H7 (cell line): Measurements from ENCODE around the gene CHST11. TPM values are rescaled to one million over a fixed set of nuclear protein-coding genes. Genes with fewer than 3 reads are reported as not detected.

Source experiments
- DNase-seq: peaks from one replicate; pipeline ENCODE4 v3.0.0; 2012
- H3K27me3 ChIP-seq: 2 replicates; pipeline ENCODE4 v1.6.0; 2011; ENCODE audit warnings: mild to moderate bottlenecking, low read length; ENCODE audit not compliant: control insufficient read depth, insufficient read depth
- H3K36me3 ChIP-seq: replicated peaks from 2 replicates; pipeline ENCODE4 v1.5.1; 2011; ENCODE audit warnings: low read length; ENCODE audit not compliant: control insufficient read depth, insufficient read depth
- H3K4me3 ChIP-seq: 2 replicates; pipeline ENCODE4 v1.5.1; 2011; ENCODE audit warnings: low read depth, mild to moderate bottlenecking, control low read depth, low read length, moderate library complexity; ENCODE audit not compliant: insufficient read depth
- total RNA-seq: library from RNA; depleted of rRNA; stranded (reverse); fragments of >200 nt; shearing (Covaris generic); gene quantifications from 2 replicates; pipeline ENCODE4 v1.2.3, GENCODE V29; 2014

Gene CHST11
- total RNA-seq, 1 experiment from 2014 or later = 14.5 TPM

DNA sequence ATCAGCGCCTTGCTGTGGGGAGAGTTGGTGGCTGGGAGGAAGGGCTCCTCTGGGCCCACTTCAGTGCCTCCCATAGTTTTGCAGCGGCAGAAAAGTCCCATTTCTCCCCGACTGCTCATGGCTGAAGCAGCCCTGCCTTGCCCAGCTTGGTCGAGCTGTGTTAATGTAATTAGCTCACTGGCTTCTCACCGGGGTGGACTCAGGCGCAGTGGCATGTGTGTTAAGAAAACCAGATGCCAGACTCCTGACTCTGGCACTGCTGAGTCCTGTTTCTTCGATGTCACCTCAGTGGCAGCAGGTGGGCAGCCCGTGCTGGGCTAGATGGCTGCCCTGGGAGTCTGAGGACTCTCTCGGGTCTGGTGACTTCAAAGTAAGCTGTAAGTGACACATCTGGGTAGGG lies 47.4 kb downstream of the CHST11 start:
- H3K36me3 ChIP-seq = no peaks in the 10 kb centered on the region
- no peaks in the 10 kb centered on the region for H3K27me3 ChIP-seq
- DNase-seq = no peak

GRCh38 chr12:104505095-104505818 lies 48.5 kb downstream of the CHST11 start:
- no peak overlapping the region for H3K4me3 ChIP-seq
- H3K36me3 ChIP-seq = no peaks in the 10 kb centered on the region
- DNase-seq = no peak
- no peaks in the 10 kb centered on the region for H3K27me3 ChIP-seq

More for the DNA sequence above, 47.4 kb downstream of the CHST11 start:
- H3K4me3 ChIP-seq = no peak overlapping the region

GRCh38 chr12:104506676-104507401 lies 50.1 kb downstream of the CHST11 start:
- no peaks in the 10 kb centered on the region for H3K27me3 ChIP-seq
- H3K4me3 ChIP-seq = no peak overlapping the region
- H3K36me3 ChIP-seq = no peaks in the 10 kb centered on the region
- peak; percentile 53 for DNase-seq

DNA sequence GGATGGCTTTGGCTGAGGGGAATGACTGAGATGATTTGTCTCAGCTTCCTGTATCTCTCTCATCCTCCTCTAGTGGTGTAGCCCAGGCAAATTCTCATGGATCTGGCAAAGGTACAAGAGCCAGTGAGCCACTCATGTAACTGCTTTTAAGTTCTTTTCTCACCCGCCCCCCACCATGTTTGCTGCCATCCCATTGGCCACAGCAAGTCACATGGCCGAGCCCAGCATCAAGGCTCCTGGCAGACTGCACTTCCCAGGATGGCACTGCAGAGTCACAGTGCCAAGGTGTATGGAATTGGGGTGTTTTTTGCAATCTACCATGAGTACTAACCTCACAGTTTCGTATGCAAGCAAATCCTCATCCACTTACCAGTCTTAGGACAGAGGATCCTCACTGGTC lies 50.9 kb downstream of the CHST11 start:
- H3K27me3 ChIP-seq = no peaks in the 10 kb centered on the region
- peak; percentile 58 for DNase-seq
- no peak overlapping the region for H3K4me3 ChIP-seq
- H3K36me3 ChIP-seq = no peaks in the 10 kb centered on the region

- DNase-seq = no peak
- Histone ChIP-seq H3K4me3 (no peak overlapping the region), H3K36me3 (no peaks in the 10 kb centered on the region), H3K27me3 (no peaks in the 10 kb centered on the region)
Measured at GRCh38 chr12:104508752-104509446, 52.2 kb downstream of the CHST11 start.

DNA sequence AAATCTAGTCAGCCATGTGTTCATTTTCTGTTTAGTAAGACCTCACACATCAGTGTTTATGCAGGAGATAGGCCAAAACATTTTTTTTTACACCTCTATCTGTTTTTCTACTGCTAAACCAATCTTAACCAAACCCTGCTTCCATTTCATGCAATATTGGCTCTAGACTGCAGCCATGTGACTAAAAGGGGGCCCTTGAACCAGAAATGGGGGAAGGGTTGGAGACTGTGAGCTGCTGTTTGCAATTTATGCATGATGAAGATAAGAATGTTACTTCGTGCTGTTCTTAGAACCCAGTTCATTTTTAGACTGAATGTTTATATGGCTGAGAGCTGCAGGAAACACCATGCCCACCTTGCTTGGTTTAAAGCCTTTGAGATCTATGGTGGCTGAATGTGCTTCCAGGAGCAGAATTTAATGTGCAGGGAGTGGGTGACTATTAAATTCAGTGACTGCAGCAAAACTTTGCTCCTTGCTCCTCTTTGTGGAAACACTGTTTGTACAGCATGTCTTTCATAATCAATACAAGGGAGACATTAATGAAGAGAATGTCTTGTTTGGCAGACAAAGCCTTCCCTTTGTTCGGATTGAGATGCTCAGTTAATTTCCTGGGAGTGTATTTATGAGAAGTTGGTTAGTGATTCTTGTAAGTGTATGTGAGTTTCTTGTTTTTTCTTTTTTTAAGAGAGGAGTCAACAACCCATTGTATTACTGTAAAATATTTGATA lies 53.6 kb downstream of the CHST11 start:
- no peak for DNase-seq
- Histone ChIP-seq H3K36me3 (no peaks in the 10 kb centered on the region), H3K4me3 (no peak overlapping the region), H3K27me3 (no peaks in the 10 kb centered on the region)

DNA sequence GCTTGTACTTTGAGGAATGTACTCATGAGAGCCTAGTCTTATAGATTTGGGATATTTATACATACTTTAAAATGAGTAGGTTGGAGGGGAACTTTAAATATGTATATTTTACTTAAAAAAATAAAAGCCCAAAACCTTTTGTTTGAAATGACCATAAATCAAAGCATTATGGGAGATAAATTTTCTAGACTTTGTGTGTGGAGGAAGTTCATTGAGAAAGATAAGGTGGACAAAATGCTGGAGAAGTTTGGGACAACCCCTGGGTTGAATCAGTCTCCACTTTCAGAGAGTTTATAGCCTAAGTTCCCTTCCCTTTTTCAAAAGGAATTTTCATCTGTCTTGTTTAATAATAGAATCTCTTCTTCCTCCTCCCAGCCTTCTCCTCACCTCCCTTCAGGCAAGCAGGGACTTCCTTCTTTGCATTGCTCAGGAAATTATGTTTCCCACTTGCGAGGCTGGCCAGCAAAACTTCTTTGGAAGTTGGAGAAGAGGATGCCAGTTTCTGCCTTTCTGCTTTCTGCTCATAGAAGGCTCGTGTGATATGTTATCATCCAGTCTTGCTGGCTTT lies 54.2 kb downstream of the CHST11 start:
- Histone ChIP-seq H3K4me3 (no peak overlapping the region), H3K36me3 (no peaks in the 10 kb centered on the region), H3K27me3 (no peaks in the 10 kb centered on the region)
- DNase-seq = no peak

DNA sequence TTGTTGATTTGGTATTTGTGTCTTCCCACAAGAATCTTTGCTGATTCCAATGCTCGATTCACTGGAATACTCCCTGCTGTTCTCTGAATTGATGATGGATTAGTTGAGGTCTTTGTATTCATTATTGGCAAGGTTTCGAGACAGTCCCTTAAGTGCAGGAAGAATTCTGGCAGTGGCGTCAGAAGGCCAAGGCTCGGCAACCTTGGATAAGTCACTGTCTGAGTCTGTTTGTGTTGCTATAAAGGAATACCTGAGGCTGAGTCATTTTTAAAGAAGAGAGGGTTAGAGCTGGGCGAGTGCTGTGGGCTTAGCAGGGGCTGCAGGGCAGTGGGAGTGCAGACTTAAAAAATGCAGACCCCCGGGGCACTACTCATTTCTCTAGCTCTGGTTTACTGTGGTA lies 56.9 kb downstream of the CHST11 start:
- no peaks in the 10 kb centered on the region for H3K36me3 ChIP-seq
- H3K27me3 ChIP-seq = no peaks in the 10 kb centered on the region
- no peak for DNase-seq
- H3K4me3 ChIP-seq = no peak overlapping the region

DNA sequence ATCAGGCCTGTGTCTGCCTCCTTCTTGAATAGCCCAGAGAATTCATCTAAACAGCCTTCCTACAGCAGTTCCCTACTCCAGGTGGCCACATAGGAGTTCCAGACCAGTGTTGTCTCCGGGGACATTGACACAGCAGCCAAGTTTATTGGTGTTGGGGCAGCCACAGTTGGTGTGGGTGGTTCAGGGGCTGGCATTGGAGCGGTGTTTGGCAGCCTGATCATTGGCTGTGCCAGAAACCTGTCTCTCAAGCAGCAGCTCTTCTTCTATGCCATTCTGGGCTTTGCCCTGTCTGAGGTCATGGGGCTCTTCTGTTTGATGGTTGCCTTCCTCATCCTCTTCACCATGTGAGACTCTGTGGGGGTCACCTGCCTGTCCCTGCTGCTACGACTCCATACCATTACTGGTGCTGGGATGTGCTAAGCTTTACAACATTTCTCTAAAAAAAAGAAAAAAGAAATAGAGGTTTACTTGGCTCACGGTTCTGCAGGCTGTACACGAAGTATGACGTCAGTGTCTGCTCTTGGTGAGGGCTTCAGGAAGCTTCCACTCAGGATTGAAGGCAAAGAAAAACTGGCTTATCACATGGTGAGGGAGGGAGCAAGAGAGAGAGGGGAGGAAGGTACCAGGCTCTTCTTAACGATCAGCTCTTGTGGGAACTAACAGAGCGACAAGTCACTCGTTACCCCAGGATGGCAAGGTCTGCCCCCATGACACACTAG lies 57.5 kb downstream of the CHST11 start:
- H3K27me3 ChIP-seq = no peaks in the 10 kb centered on the region
- no peaks in the 10 kb centered on the region for H3K36me3 ChIP-seq
- no peak for DNase-seq
- no peak overlapping the region for H3K4me3 ChIP-seq

DNA sequence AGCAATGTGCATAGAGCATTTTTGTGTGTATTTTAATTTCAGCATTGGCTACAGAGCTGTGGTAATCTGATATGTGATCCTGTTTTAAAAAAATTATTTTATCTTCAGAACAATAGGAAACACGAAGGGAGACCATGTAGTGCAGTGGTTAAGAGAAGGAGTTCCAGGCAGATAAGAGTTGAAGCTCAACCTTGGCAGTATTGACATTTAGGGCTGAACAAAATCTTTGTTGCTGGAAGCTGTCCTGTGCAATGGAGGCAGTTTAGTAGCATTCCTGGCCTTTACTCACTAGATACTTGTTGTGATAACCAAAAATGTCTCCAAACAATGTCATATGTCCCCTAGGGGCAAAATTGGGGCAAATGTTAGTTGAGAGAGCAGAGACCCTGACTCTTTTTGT lies 59.2 kb downstream of the CHST11 start:
- H3K4me3 ChIP-seq = no peak overlapping the region
- DNase-seq = no peak
- H3K36me3 ChIP-seq = no peaks in the 10 kb centered on the region
- H3K27me3 ChIP-seq = no peaks in the 10 kb centered on the region

- no peak overlapping the region for H3K4me3 ChIP-seq
- H3K36me3 ChIP-seq = no peaks in the 10 kb centered on the region
- no peak for DNase-seq
- no peaks in the 10 kb centered on the region for H3K27me3 ChIP-seq
Measured at GRCh38 chr12:104516821-104517220, 60.1 kb downstream of the CHST11 start.

GRCh38 chr12:104517880-104518279 lies 61.1 kb downstream of the CHST11 start:
- H3K36me3 ChIP-seq = no peaks in the 10 kb centered on the region
- no peak for DNase-seq
- H3K4me3 ChIP-seq = no peak overlapping the region
- no peaks in the 10 kb centered on the region for H3K27me3 ChIP-seq

GRCh38 chr12:104519190-104520019 lies 62.7 kb downstream of the CHST11 start:
- no peak overlapping the region for H3K4me3 ChIP-seq
- no peak for DNase-seq
- H3K36me3 ChIP-seq = no peaks in the 10 kb centered on the region
- no peaks in the 10 kb centered on the region for H3K27me3 ChIP-seq
